IMR-90 (cell line): ENCODE data around the gene NLRP1. TPM values are rescaled to one million over a fixed set of nuclear protein-coding genes. Genes with fewer than 3 reads are reported as not detected.

Experiments used
- ATAC-seq: fragments of 200-7000 bp; cut with Tn5 transposase; 2 replicates; pipeline ENCODE4 v1.9.1; 2020; ENCODE audit warnings: low read depth, mild to moderate bottlenecking, moderate library complexity
- BruUV-seq: library from RNA; stranded (reverse); fragments of 400-500 nt; replicated peaks from 2 replicates; lab custom pipeline; 2021; lab: Mats Ljungman, UMichigan
- CTCF ChIA-PET: fragments of 300-600 bp; formaldehyde crosslinking; extraction: SDS; loops from one replicate; lab custom pipeline; 2021; ENCODE audit warnings: antibody characterized with exemption; lab: Yijun Ruan, JAX
- POLR2A ChIA-PET: fragments of 300-600 bp; sonication (Branson Sonifier 250); formaldehyde crosslinking; loops from one replicate; lab custom pipeline; 2022; ENCODE audit warnings: antibody characterized with exemption; ENCODE audit not compliant: unreplicated experiment; lab: Charles Lee
- DNase-seq: peaks from one replicate; pipeline ENCODE4 v3.0.0; 2013
- H2AFZ ChIP-seq: replicated peaks from 2 replicates; pipeline ENCODE3; 2013; ENCODE audit warnings: low read length, mild to moderate bottlenecking; ENCODE audit not compliant: poor library complexity
- H2AK5ac ChIP-seq: 2 replicates; pipeline ENCODE4 v1.6.1; 2013; ENCODE audit warnings: low read depth, low read length, inconsistent platforms
- H2AK9ac ChIP-seq: replicated peaks from 2 replicates; pipeline ENCODE3; 2013; ENCODE audit warnings: mild to moderate bottlenecking, low read depth, low read length, moderate library complexity; ENCODE audit not compliant: poor library complexity
- H2BK120ac ChIP-seq: 2 replicates; pipeline ENCODE4 v1.6.1; 2013; ENCODE audit warnings: low read depth, low read length, inconsistent platforms
- H2BK15ac ChIP-seq: 3 replicates; pipeline ENCODE4 v1.6.1; 2013; ENCODE audit warnings: low read depth, low read length, inconsistent platforms
- H2BK20ac ChIP-seq: 2 replicates; pipeline ENCODE4 v1.6.1; 2013; ENCODE audit warnings: low read depth, mild to moderate bottlenecking, inconsistent platforms, low read length, moderate library complexity
- H2BK5ac ChIP-seq: 2 replicates; pipeline ENCODE4 v1.6.1; 2013; ENCODE audit warnings: mild to moderate bottlenecking, low read depth, low read length, inconsistent platforms; ENCODE audit not compliant: poor library complexity, severe bottlenecking
- H3K14ac ChIP-seq: replicated peaks from 2 replicates; pipeline ENCODE4 v1.6.1; 2013; ENCODE audit warnings: low read depth, low read length, inconsistent platforms
- H3K18ac ChIP-seq: 2 replicates; pipeline ENCODE4 v1.6.1; 2013; ENCODE audit warnings: low read depth, low read length, control low read depth
- H3K23ac ChIP-seq: 2 replicates; pipeline ENCODE4 v1.6.1; 2013; ENCODE audit warnings: low read depth, low read length, inconsistent platforms
- H3K27ac ChIP-seq: 2 replicates; pipeline ENCODE4 v1.5.1; 2013; ENCODE audit warnings: mild to moderate bottlenecking, control low read depth, low read length; ENCODE audit not compliant: insufficient read depth
- H3K27me3 ChIP-seq: 2 replicates; pipeline ENCODE4 v1.6.1; 2013; ENCODE audit warnings: low read length; ENCODE audit not compliant: control insufficient read depth, insufficient read depth
- H3K36me3 ChIP-seq: 2 replicates; pipeline ENCODE4 v1.6.1; 2013; ENCODE audit warnings: low read length, mixed read lengths; ENCODE audit not compliant: control insufficient read depth, insufficient read depth
- H3K4ac ChIP-seq: 2 replicates; pipeline ENCODE4 v1.6.1; 2013; ENCODE audit warnings: low read depth, low read length, inconsistent platforms
- H3K4me1 ChIP-seq: 2 replicates; pipeline ENCODE4 v1.6.1; 2013; ENCODE audit warnings: low read length, mixed read lengths; ENCODE audit not compliant: control insufficient read depth, insufficient read depth
- H3K4me2 ChIP-seq: 2 replicates; pipeline ENCODE4 v1.6.1; 2013; ENCODE audit warnings: low read depth, mild to moderate bottlenecking, control low read depth, low read length, moderate library complexity
- H3K4me3 ChIP-seq: 2 replicates; pipeline ENCODE4 v1.5.1; 2013; ENCODE audit warnings: low read depth, mild to moderate bottlenecking, control low read depth, low read length, moderate library complexity; ENCODE audit not compliant: insufficient read depth
- H3K56ac ChIP-seq: 2 replicates; pipeline ENCODE4 v1.6.1; 2013; ENCODE audit warnings: low read length, inconsistent platforms; ENCODE audit not compliant: insufficient read depth; ENCODE audit errors: extremely low read depth
- H3K79me1 ChIP-seq, 2 experiments: 2 replicates each; pipeline ENCODE4 v1.6.1; 2013; ENCODE audit warnings: low read length in 2 of 2, inconsistent platforms in 1 of 2, low read depth in 1 of 2
- H3K9ac ChIP-seq: 2 replicates; pipeline ENCODE4 v1.6.1; 2013; ENCODE audit warnings: low read depth, low read length, control low read depth
- H3K9me1 ChIP-seq: 2 replicates; pipeline ENCODE4 v1.6.1; 2013; ENCODE audit warnings: low read length, inconsistent platforms; ENCODE audit not compliant: insufficient read depth
- H3K9me3 ChIP-seq: 2 replicates; pipeline ENCODE4 v1.6.1; 2013; ENCODE audit warnings: low read length; ENCODE audit not compliant: control insufficient read depth, insufficient read depth
- H4K20me1 ChIP-seq: 2 replicates; pipeline ENCODE4 v1.6.1; 2013; ENCODE audit warnings: low read length, inconsistent platforms; ENCODE audit not compliant: insufficient read depth
- H4K5ac ChIP-seq: 2 replicates; pipeline ENCODE4 v1.6.1; 2013; ENCODE audit warnings: mild to moderate bottlenecking, low read depth, low read length, control low read depth
- H4K8ac ChIP-seq, 2 experiments: 2 replicates each; pipeline ENCODE4 v1.6.1; 2013; ENCODE audit warnings: low read depth in 2 of 2, low read length in 2 of 2, control low read depth in 1 of 2, inconsistent platforms in 1 of 2
- H4K91ac ChIP-seq: 2 replicates; pipeline ENCODE4 v1.6.1; 2013; ENCODE audit warnings: low read depth, low read length, inconsistent platforms; ENCODE audit not compliant: insufficient read depth
- BHLHE40 ChIP-seq: fragments of 150-350 bp; IDR thresholded peaks from 2 replicates; pipeline ENCODE4 v1.6.1; 2016; ENCODE audit warnings: mild to moderate bottlenecking, low read depth, low read length
- CEBPB ChIP-seq: IDR thresholded peaks from 2 replicates; pipeline ENCODE4 v1.6.1; 2012; ENCODE audit warnings: low read depth, low read length, improper control_type of control experiment
- CHD1 ChIP-seq: IDR thresholded peaks from 2 replicates; pipeline ENCODE4 v1.6.1; 2012; ENCODE audit warnings: low read depth, low read length, improper control_type of control experiment
- FOS ChIP-seq: fragments of 150-350 bp; IDR thresholded peaks from 2 replicates; pipeline ENCODE4 v1.6.1; 2016; ENCODE audit warnings: low read depth, low read length
- MAFK ChIP-seq: IDR thresholded peaks from 2 replicates; pipeline ENCODE4 v1.6.1; 2012; ENCODE audit warnings: low read depth, low read length, improper control_type of control experiment
- MAZ ChIP-seq: IDR thresholded peaks from 2 replicates; pipeline ENCODE4 v1.6.1; 2012; ENCODE audit warnings: low read depth, mild to moderate bottlenecking, low read length, improper control_type of control experiment, moderate library complexity, borderline replicate concordance
- MXI1 ChIP-seq: IDR thresholded peaks from 2 replicates; pipeline ENCODE4 v1.6.1; 2012; ENCODE audit warnings: low read depth, mild to moderate bottlenecking, low read length, moderate library complexity, borderline replicate concordance
- NFE2L2 ChIP-seq: fragments of 150-350 bp; IDR thresholded peaks from 2 replicates; pipeline ENCODE4 v1.6.1; 2016; ENCODE audit warnings: low read depth, mild to moderate bottlenecking, low read length
- POLR2A ChIP-seq: IDR thresholded peaks from 2 replicates; pipeline ENCODE4 v1.6.1; 2012; ENCODE audit warnings: mild to moderate bottlenecking, low read depth, low read length
- RAD21 ChIP-seq: IDR thresholded peaks from 2 replicates; pipeline ENCODE4 v1.6.1; 2012; ENCODE audit warnings: low read length, improper control_type of control experiment
- RCOR1 ChIP-seq: IDR thresholded peaks from 2 replicates; pipeline ENCODE4 v1.6.1; 2012; ENCODE audit warnings: mild to moderate bottlenecking, low read length, improper control_type of control experiment; ENCODE audit not compliant: insufficient replicate concordance
- RFX5 ChIP-seq: IDR thresholded peaks from 2 replicates; pipeline ENCODE4 v1.8.0; 2012; ENCODE audit warnings: low read depth, mild to moderate bottlenecking, low read length, moderate library complexity
- SMC3 ChIP-seq: fragments of 150-350 bp; IDR thresholded peaks from 2 replicates; pipeline ENCODE4 v1.6.1; 2016; ENCODE audit warnings: low read depth, mild to moderate bottlenecking, antibody characterized with exemption, low read length, moderate library complexity
- WGBS, 2 experiments: methylation state at CpG; one replicate each; pipeline versions ENCODE4 v1.1.5 to v1.1.7; 2013; ENCODE audit warnings: missing lambda C conversion rate in 2 of 2; ENCODE audit not compliant: insufficient read length in 1 of 2; ENCODE audit errors: extremely low coverage in 2 of 2; 5-methylcytosine and 5-hydroxymethylcytosine counted together
- dilution Hi-C: fragments of 300-500 bp; cut with HindIII; formaldehyde crosslinking; loops from one replicate; pipeline ENCODE4 v1.14.3; 2018; ENCODE audit warnings: low sequenced_read_pairs; ENCODE audit not compliant: unreplicated experiment
- in situ Hi-C: fragments of 300-500 bp; cut with MboI; formaldehyde crosslinking; loops from 3 replicates; pipeline ENCODE4 v1.14.3; 2019; ENCODE audit warnings: low sequenced_read_pairs, inconsistent platforms, mixed read lengths
- intact Hi-C: fragments of 100-400 bp; cut with micrococcal nuclease; formaldehyde crosslinking; loops from 2 replicates; pipeline ENCODE4 v1.10.0; 2022
- polyA plus RNA-seq, 3 experiments: library from polyadenylated mRNA; depleted of rRNA; stranded (reverse); fragments of >200 nt; gene quantifications; 2 replicates each; pipeline ENCODE4 v1.2.3, GENCODE V29; 2012; ENCODE audit warnings: low replicate concordance in 1 of 3
- total RNA-seq: library from RNA; depleted of rRNA; stranded (reverse); fragments of >200 nt; gene quantifications from 2 replicates; pipeline ENCODE4 v1.2.3, GENCODE V29; 2012
- TF ChIP-seq, protein P1 (sequence below): fragments of 150-350 bp; IDR thresholded peaks from 2 replicates; pipeline ENCODE4 v1.6.1; 2017; ENCODE audit warnings: mild to moderate bottlenecking, antibody characterized with exemption, low read length, low read depth
- TF ChIP-seq, protein P2 (sequence below): fragments of 150-350 bp; IDR thresholded peaks from 2 replicates; pipeline ENCODE4 v1.6.1; 2016; ENCODE audit warnings: low read depth, mild to moderate bottlenecking, low read length, moderate library complexity, borderline replicate concordance
- TF ChIP-seq, protein P3 (sequence below): conservative IDR thresholded peaks from 2 replicates; pipeline ENCODE4 v1.5.1; 2012; ENCODE audit warnings: mild to moderate bottlenecking, low read depth, low read length, improper control_type of control experiment

NLRP1 gene
- total and polyA plus RNA-seq, 2 of the 4 experiments (the other 2 are of a cell fraction) = 134 to 340 TPM

DNA sequence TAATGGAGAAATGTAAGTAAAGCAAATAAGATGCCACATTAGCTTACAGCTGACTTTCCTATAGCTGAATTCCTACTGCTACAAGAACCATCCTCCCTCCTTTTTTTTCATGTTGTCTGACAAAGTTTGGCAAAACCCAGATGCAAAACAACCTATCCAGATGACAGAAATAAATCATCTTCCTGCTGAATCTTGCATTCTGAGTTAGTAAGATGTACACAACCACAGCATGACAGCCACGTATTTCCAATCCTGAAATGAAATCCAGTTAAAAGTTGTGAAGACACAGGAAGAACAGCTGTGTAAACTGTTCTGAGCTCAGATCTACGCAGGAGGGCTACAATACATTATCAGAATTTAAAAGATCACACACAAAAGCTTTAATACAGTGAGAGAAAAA is 110.4 kb downstream of the NLRP1 start:
- H2AK9ac ChIP-seq = no peak overlapping the region
- no peak overlapping the region for H3K9ac ChIP-seq
- H3K56ac ChIP-seq = no peak overlapping the region
- H2BK20ac ChIP-seq = no peak overlapping the region
- no peaks in the 10 kb centered on the region for H3K27me3 ChIP-seq
- H4K91ac ChIP-seq = no peak overlapping the region
- H3K4ac ChIP-seq = no peak overlapping the region
- intact Hi-C loops = no loop called here
- no peaks in the 10 kb centered on the region for H3K9me3 ChIP-seq
- H3K18ac ChIP-seq = no peak overlapping the region
- H3K36me3 ChIP-seq = peaks cover 33% of the 10 kb centered on the region
- no peak overlapping the region for H3K23ac ChIP-seq
- no peak overlapping the region for H2BK5ac ChIP-seq
- ChIA-PET POLR2A (no interaction called here), CTCF (interaction anchor here (0.6 kb wide), 1 partner anchor 224 kb away, joined by 3 read pairs; no protein-coding TSS in a partner anchor)
- H3K4me1 ChIP-seq = no peaks in the 10 kb centered on the region
- H4K5ac ChIP-seq = no peak overlapping the region
- H3K14ac ChIP-seq = no peak overlapping the region
- no peak overlapping the region for H2BK120ac ChIP-seq
- no peaks in the 10 kb centered on the region for H4K20me1 ChIP-seq
- in situ Hi-C loops = no loop called here
- H2AFZ ChIP-seq = no peak overlapping the region
- H3K4me3 ChIP-seq = no peak overlapping the region
- H2AK5ac ChIP-seq = no peak overlapping the region
- 0 out of 2 replicates have a peak, but pooled peaks cover 2% of the 10 kb centered on the region for H3K9me1 ChIP-seq
- no CpG with 5 or more reads among the region's 2 CpGs for WGBS, 2 experiments
- TF ChIP-seq RCOR1 = no peak
- TF ChIP-seq, protein P1, sequence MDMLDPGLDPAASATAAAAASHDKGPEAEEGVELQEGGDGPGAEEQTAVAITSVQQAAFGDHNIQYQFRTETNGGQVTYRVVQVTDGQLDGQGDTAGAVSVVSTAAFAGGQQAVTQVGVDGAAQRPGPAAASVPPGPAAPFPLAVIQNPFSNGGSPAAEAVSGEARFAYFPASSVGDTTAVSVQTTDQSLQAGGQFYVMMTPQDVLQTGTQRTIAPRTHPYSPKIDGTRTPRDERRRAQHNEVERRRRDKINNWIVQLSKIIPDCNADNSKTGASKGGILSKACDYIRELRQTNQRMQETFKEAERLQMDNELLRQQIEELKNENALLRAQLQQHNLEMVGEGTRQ = no peak
- TF ChIP-seq CHD1 = no peak
- TF ChIP-seq NFE2L2 = no peak
- TF ChIP-seq MXI1 = no peak
- no peak for TF ChIP-seq CEBPB
- TF ChIP-seq SMC3 = no peak
- no peak for TF ChIP-seq RAD21
- TF ChIP-seq, protein P2, sequence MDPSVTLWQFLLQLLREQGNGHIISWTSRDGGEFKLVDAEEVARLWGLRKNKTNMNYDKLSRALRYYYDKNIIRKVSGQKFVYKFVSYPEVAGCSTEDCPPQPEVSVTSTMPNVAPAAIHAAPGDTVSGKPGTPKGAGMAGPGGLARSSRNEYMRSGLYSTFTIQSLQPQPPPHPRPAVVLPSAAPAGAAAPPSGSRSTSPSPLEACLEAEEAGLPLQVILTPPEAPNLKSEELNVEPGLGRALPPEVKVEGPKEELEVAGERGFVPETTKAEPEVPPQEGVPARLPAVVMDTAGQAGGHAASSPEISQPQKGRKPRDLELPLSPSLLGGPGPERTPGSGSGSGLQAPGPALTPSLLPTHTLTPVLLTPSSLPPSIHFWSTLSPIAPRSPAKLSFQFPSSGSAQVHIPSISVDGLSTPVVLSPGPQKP = no peak
- TF ChIP-seq FOS = no peak
- TF ChIP-seq, protein P3, sequence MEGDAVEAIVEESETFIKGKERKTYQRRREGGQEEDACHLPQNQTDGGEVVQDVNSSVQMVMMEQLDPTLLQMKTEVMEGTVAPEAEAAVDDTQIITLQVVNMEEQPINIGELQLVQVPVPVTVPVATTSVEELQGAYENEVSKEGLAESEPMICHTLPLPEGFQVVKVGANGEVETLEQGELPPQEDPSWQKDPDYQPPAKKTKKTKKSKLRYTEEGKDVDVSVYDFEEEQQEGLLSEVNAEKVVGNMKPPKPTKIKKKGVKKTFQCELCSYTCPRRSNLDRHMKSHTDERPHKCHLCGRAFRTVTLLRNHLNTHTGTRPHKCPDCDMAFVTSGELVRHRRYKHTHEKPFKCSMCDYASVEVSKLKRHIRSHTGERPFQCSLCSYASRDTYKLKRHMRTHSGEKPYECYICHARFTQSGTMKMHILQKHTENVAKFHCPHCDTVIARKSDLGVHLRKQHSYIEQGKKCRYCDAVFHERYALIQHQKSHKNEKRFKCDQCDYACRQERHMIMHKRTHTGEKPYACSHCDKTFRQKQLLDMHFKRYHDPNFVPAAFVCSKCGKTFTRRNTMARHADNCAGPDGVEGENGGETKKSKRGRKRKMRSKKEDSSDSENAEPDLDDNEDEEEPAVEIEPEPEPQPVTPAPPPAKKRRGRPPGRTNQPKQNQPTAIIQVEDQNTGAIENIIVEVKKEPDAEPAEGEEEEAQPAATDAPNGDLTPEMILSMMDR = no peak
- no peak for TF ChIP-seq RFX5
- TF ChIP-seq MAFK = no peak
- no peak for TF ChIP-seq MAZ
- TF ChIP-seq POLR2A = no peak
- no peak for TF ChIP-seq BHLHE40
- peaks cover 16% of the 10 kb centered on the region in 2 experiments for H3K79me1 ChIP-seq
- dilution Hi-C loops = no loop called here
- no peak overlapping the region for H2BK15ac ChIP-seq
- no TSS peak for BruUV-seq
- no peak for ATAC-seq
- no peak overlapping the region for H4K8ac ChIP-seq
- no peak overlapping the region for H3K4me2 ChIP-seq
- no peak for DNase-seq
- no peak overlapping the region for H3K27ac ChIP-seq
